Kidney epithelial cell (primary cell): Measurements from ENCODE around the gene BBS9. TPM values are rescaled to one million over a fixed set of nuclear protein-coding genes. Genes with fewer than 3 reads are reported as not detected.

Experiments used
- DNase-seq: peaks from one replicate; pipeline ENCODE4 v3.0.0-alpha.2; 2010; ENCODE audit warnings: low read depth
- H3K27me3 ChIP-seq: 2 replicates; pipeline ENCODE4 v1.6.0; 2011; ENCODE audit warnings: low read length; ENCODE audit not compliant: control insufficient read depth, insufficient read depth
- H3K36me3 ChIP-seq: 2 replicates; pipeline ENCODE4 v1.5.1; 2011; ENCODE audit warnings: low read length; ENCODE audit not compliant: control insufficient read depth, insufficient read depth
- H3K4me3 ChIP-seq: 2 replicates; pipeline ENCODE4 v1.5.1; 2011; ENCODE audit warnings: low read depth, mild to moderate bottlenecking, control low read depth, low read length
- CTCF ChIP-seq: IDR thresholded peaks from 2 replicates; pipeline ENCODE4 v1.5.1; 2011; ENCODE audit warnings: mild to moderate bottlenecking, moderate library complexity, low read length, control low read depth, inconsistent platforms; ENCODE audit not compliant: insufficient read depth, poor library complexity, severe bottlenecking
- total RNA-seq: library from RNA; depleted of rRNA; stranded (reverse); fragments of >200 nt; gene quantifications from 2 replicates; pipeline ENCODE4 v1.2.3, GENCODE V29; 2015

Gene BBS9
- total RNA-seq, 1 donor from 2014 or later = 20.4 TPM

GRCh38 chr7:33486633-33487032 is 357.3 kb downstream of the BBS9 start:
- no peaks in the 10 kb centered on the region for H3K36me3 ChIP-seq
- no peak overlapping the region for H3K4me3 ChIP-seq
- H3K27me3 ChIP-seq = no peaks in the 10 kb centered on the region
- no peak for DNase-seq
- TF ChIP-seq CTCF = no peak

GRCh38 chr7:33487998-33488682 is 358.8 kb downstream of the BBS9 start:
- Histone ChIP-seq H3K36me3 (no peaks in the 10 kb centered on the region), H3K27me3 (no peaks in the 10 kb centered on the region), H3K4me3 (no peak overlapping the region)
- DNase-seq = no peak
- TF ChIP-seq CTCF = no peak

GRCh38 chr7:33494474-33494873 is 365.1 kb downstream of the BBS9 start:
- H3K4me3 ChIP-seq = no peak overlapping the region
- DNase-seq = peak; percentile 16
- no peak for TF ChIP-seq CTCF

GRCh38 chr7:33495207-33495606 is 365.8 kb downstream of the BBS9 start:
- Histone ChIP-seq H3K36me3 (no peaks in the 10 kb centered on the region), H3K27me3 (no peaks in the 10 kb centered on the region), H3K4me3 (no peak overlapping the region)
- peak; percentile 31 for DNase-seq
- TF ChIP-seq CTCF = no peak

More at GRCh38 chr7:33494474-33494873, 365.1 kb downstream of the BBS9 start:
- H3K36me3 ChIP-seq = no peaks in the 10 kb centered on the region
- no peaks in the 10 kb centered on the region for H3K27me3 ChIP-seq

- H3K27me3 ChIP-seq = no peaks in the 10 kb centered on the region
- H3K4me3 ChIP-seq = no peak overlapping the region
- H3K36me3 ChIP-seq = no peaks in the 10 kb centered on the region
- DNase-seq = no peak
- TF ChIP-seq CTCF = no peak
Measured at GRCh38 chr7:33497051-33497450, 367.7 kb downstream of the BBS9 start.
